Lung (tissue), 12 donors: ENCODE results near the gene ASAP2. TPM values are rescaled to one million over a fixed set of nuclear protein-coding genes. Genes with fewer than 3 reads are reported as not detected.

Experiments used
- ATAC-seq: fragments of 200-7000 bp; cut with Tn5 transposase; one replicate; pipeline ENCODE4 v1.9.1; 2020; ENCODE audit warnings: moderate number of reproducible peaks; ENCODE audit not compliant: insufficient read depth, low FRiP score
- DNase-seq, 3 donors: peaks; one replicate each; pipeline ENCODE4 v3.0.0-alpha.2; 2013 to 2017
- H3K27ac ChIP-seq, 2 donors: one replicate each; pipeline ENCODE4 v1.5.1; 2013; ENCODE audit warnings: mild to moderate bottlenecking in 2 of 2, moderate library complexity in 2 of 2, control low read depth in 1 of 2, inconsistent platforms in 1 of 2, low read depth in 1 of 2, low read length in 1 of 2
- H3K27me3 ChIP-seq, 3 donors: one replicate each; pipeline ENCODE4 v1.5.1; 2013; ENCODE audit warnings: low read length in 2 of 3; ENCODE audit not compliant: control insufficient read depth in 3 of 3, insufficient read depth in 3 of 3
- H3K36me3 ChIP-seq, 4 donors: one replicate each; pipeline ENCODE4 v1.5.1; 2013; ENCODE audit warnings: low read length in 4 of 4, mild to moderate bottlenecking in 1 of 4, moderate library complexity in 1 of 4; ENCODE audit not compliant: control insufficient read depth in 4 of 4, insufficient read depth in 4 of 4
- H3K4me1 ChIP-seq, 5 donors: one replicate each; pipeline ENCODE4 v1.5.1; 2013; ENCODE audit warnings: low read length in 5 of 5, mild to moderate bottlenecking in 2 of 5, moderate library complexity in 1 of 5; ENCODE audit not compliant: control insufficient read depth in 5 of 5, insufficient read depth in 5 of 5
- H3K4me3 ChIP-seq: one replicate; pipeline ENCODE4 v1.5.1; 2013; ENCODE audit warnings: mild to moderate bottlenecking, control low read depth, moderate library complexity
- H3K9ac ChIP-seq, 2 donors: one replicate each; pipeline ENCODE4 v1.5.1; 2013; ENCODE audit warnings: low read length in 2 of 2, control low read depth in 1 of 2; ENCODE audit not compliant: insufficient read depth in 1 of 2
- H3K9me3 ChIP-seq, 4 donors: one replicate each; pipeline ENCODE4 v1.5.1; 2013; ENCODE audit warnings: low read length in 3 of 4, mild to moderate bottlenecking in 1 of 4, moderate library complexity in 1 of 4; ENCODE audit not compliant: control insufficient read depth in 4 of 4, insufficient read depth in 3 of 4
- CTCF ChIP-seq: IDR thresholded peaks from 2 replicates; pipeline ENCODE4 v1.5.1; 2012; ENCODE audit warnings: mild to moderate bottlenecking; ENCODE audit errors: control extremely low read depth, extremely low read depth
- WGBS, 2 donors: extraction: QIAGEN DNeasy Blood & Tissue Kit; methylation state at CpG; one replicate each; pipeline ENCODE4 v1.1.7; 2013; 5-methylcytosine and 5-hydroxymethylcytosine counted together
- polyA plus RNA-seq, 2 donors: library from polyadenylated mRNA; stranded (reverse); fragments of 200-250 nt; gene quantifications; one replicate each; pipeline ENCODE4 v1.2.1, GENCODE V29; 2013
- total RNA-seq, 2 donors: library from RNA; depleted of rRNA in 1 of 2; stranded (reverse); fragments of >200 nt in 1 of 2; gene quantifications; one replicate each; pipeline ENCODE4 v1.2.1, GENCODE V29; 2014 to 2021
- donor health status: control.
- donor health status: control.
- donor health status: Bipolar disorder and iron deficiency.
- donor health status: healthy.
- donor health status: DM: yes; HTN: yes; CAD: no.

ASAP2 gene
- total and polyA plus RNA-seq, 4 donors = 7.4 to 30.9 (median 17.0) TPM

GRCh38 chr2:9256147-9256546 is 49.5 kb downstream of the ASAP2 start:
- WGBS, 2 donors = 78 to 84% methylated on average over 4 of the region's 4 CpGs
- H3K4me1 ChIP-seq = peaks cover 13 to 62% (median 30%) of the 10 kb centered on the region in 5 donors
- H3K27ac ChIP-seq = no peak overlapping the region
- ATAC-seq (no peak), DNase-seq (peak in 1 of 3 donors; percentile 36)
- no peaks in the 10 kb centered on the region for H3K27me3 ChIP-seq
- H3K9me3 ChIP-seq = no peaks in the 10 kb centered on the region
- no peak overlapping the region for H3K4me3 ChIP-seq
- no peaks in the 10 kb centered on the region for H3K36me3 ChIP-seq
- H3K9ac ChIP-seq = no peak overlapping the region
- no peak for TF ChIP-seq CTCF

- no peak for ATAC-seq
- TF ChIP-seq CTCF = no peak
- Histone ChIP-seq H3K4me3 (no peak overlapping the region), H3K36me3 (no peaks in the 10 kb centered on the region), H3K9me3 (no peaks in the 10 kb centered on the region), H3K4me1 (peaks cover 13 to 63% (median 34%) of the 10 kb centered on the region in 5 donors), H3K27ac (peak overlapping the region in 1 of 2 donors; percentile 48), H3K9ac (peak overlapping the region in 1 of 2 donors; percentile 23), H3K27me3 (no peaks in the 10 kb centered on the region)
- 27 to 33% methylated on average over 2 of the region's 2 CpGs for WGBS, 2 donors
- DNase-seq = peak in 1 of 3 donors; percentile 58
These were observed 50.0 kb downstream of the ASAP2 start for GRCh38 chr2:9256570-9257043.

- Histone ChIP-seq H3K4me1 (peaks cover 18 to 73% (median 39%) of the 10 kb centered on the region in 5 donors), H3K27ac (peak overlapping the region; percentile 9 to 55), H3K4me3 (no peak overlapping the region), H3K27me3 (no peaks in the 10 kb centered on the region), H3K36me3 (no peaks in the 10 kb centered on the region), H3K9me3 (no peaks in the 10 kb centered on the region), H3K9ac (peak overlapping the region in 1 of 2 donors; percentile 6)
- DNase-seq (peak in 2 of 3 donors; percentile 58 to 82), ATAC-seq (no peak)
- no peak for TF ChIP-seq CTCF
- WGBS, 2 donors = 55 to 62% methylated on average over 7 of the region's 7 CpGs
These were observed 51.9 kb downstream of the ASAP2 start for GRCh38 chr2:9258501-9258900.

- no peaks in the 10 kb centered on the region for H3K27me3 ChIP-seq
- WGBS, 2 donors = 36 to 40% methylated on average over 12 of the region's 12 CpGs
- no peak overlapping the region for H3K4me3 ChIP-seq
- TF ChIP-seq CTCF = no peak
- peak overlapping the region; percentile 5 to 6 for H3K9ac ChIP-seq
- no peaks in the 10 kb centered on the region for H3K9me3 ChIP-seq
- no peaks in the 10 kb centered on the region for H3K36me3 ChIP-seq
- peak overlapping the region; percentile 9 to 55 for H3K27ac ChIP-seq
- no peak for ATAC-seq
- H3K4me1 ChIP-seq = peaks cover 18 to 76% (median 39%) of the 10 kb centered on the region in 5 donors
- DNase-seq = peak in 2 of 3 donors; percentile 57 to 81
These were observed 52.4 kb downstream of the ASAP2 start for GRCh38 chr2:9258953-9259399.
